ENCODE measurements around the gene USP10. TPM values are rescaled to one million over a fixed set of nuclear protein-coding genes. Genes with fewer than 3 reads are reported as not detected.

Gene USP10
- total RNA-seq, 4 donors from 2014 or later: 63.0 to 98.4 (median 70.9) TPM

- DNase-seq: peak; percentile 12 to 14
- Histone ChIP-seq H3K9me3 (no peaks in the 10 kb centered on the region), H3K36me3 (no peaks in the 10 kb centered on the region), H3K27me3 (no peaks in the 10 kb centered on the region), H3K27ac (no peak overlapping the region), H3K4me1 (peaks cover 8 to 12% of the 10 kb centered on the region in 2 donors), H3K4me3 (replicated peaks in 1 of 3) (peak overlapping the region; percentile 40 to 97 (median 43))
- TF ChIP-seq POLR2A (IDR thresholded peaks at IDR 0.05) (no peak), CTCF (IDR thresholded peaks at IDR 0.05) (no peak)
- 19 to 21% methylated on average over 28 of the region's 29 CpGs for WGBS, 2 donors
- intact Hi-C loops (cut with DNase I): no loop called here
Measured at GRCh38 chr16:84699147-84699711, 571 bp upstream of the USP10 start.

- Histone ChIP-seq H3K9me3 (no peaks in the 10 kb centered on the region), H3K4me1 (peaks cover 16 to 23% of the 10 kb centered on the region in 2 donors), H3K27me3 (no peaks in the 10 kb centered on the region), H3K27ac (peak overlapping the region; percentile 70 to 86 (median 70)), H3K36me3 (no peaks in the 10 kb centered on the region), H3K4me3 (replicated peaks in 1 of 3) (peak overlapping the region; percentile 43 to 97 (median 89))
- WGBS, 2 donors: 16 to 18% methylated on average over 19 to 20 of the region's 28 CpGs
- peak; percentile 15 to 19 for DNase-seq
- intact Hi-C loops (cut with DNase I): no loop called here
- TF ChIP-seq CTCF (IDR thresholded peaks at IDR 0.05): no peak
- no peak for TF ChIP-seq POLR2A (IDR thresholded peaks at IDR 0.05)
Measured at GRCh38 chr16:84700446-84701300, 873 bp downstream of the USP10 start.

GRCh38 chr16:84703681-84704080 is 3.9 kb downstream of the USP10 start:
- no peak for DNase-seq
- Histone ChIP-seq H3K4me1 (peaks cover 16 to 26% of the 10 kb centered on the region in 2 donors), H3K27me3 (no peaks in the 10 kb centered on the region), H3K27ac (no peak overlapping the region), H3K36me3 (no peaks in the 10 kb centered on the region), H3K9me3 (no peaks in the 10 kb centered on the region), H3K4me3 (replicated peaks in 1 of 3) (no peak overlapping the region)
- 90 to 94% methylated on average over 10 of the region's 10 CpGs for WGBS, 2 donors
- TF ChIP-seq CTCF (IDR thresholded peaks at IDR 0.05): no peak
- TF ChIP-seq POLR2A (IDR thresholded peaks at IDR 0.05): no peak
- intact Hi-C loops (cut with DNase I): no loop called here

- 81 to 86% methylated on average over 2 of the region's 2 CpGs for WGBS, 2 donors
Measured at GRCh38 chr16:84704253-84704652, 4.5 kb downstream of the USP10 start.

More at GRCh38 chr16:84704253-84704652, 4.5 kb downstream of the USP10 start:
- DNase-seq: no peak
- peaks cover 12 to 26% of the 10 kb centered on the region in 2 donors for H3K4me1 ChIP-seq
- H3K9me3 ChIP-seq: no peaks in the 10 kb centered on the region
- TF ChIP-seq POLR2A (IDR thresholded peaks at IDR 0.05): no peak
- TF ChIP-seq CTCF (IDR thresholded peaks at IDR 0.05): no peak
- intact Hi-C loops (cut with DNase I): no loop called here
- no peaks in the 10 kb centered on the region for H3K36me3 ChIP-seq
- H3K27me3 ChIP-seq: no peaks in the 10 kb centered on the region
- H3K4me3 ChIP-seq (replicated peaks in 1 of 3): no peak overlapping the region
- H3K27ac ChIP-seq: no peak overlapping the region
